IMR-90 (cell line): ENCODE measurements around the gene COL20A1. TPM values are rescaled to one million over a fixed set of nuclear protein-coding genes. Genes with fewer than 3 reads are reported as not detected.
A peak's percentile ranks its signal among the peaks of the same experiment; 100 is the strongest.

Experiments
- ATAC-seq: fragments of 200-7000 bp; cut with Tn5 transposase; 2 replicates; pipeline ENCODE4 v1.9.1; 2020; ENCODE audit warnings: low read depth, mild to moderate bottlenecking, moderate library complexity
- Bru-seq: library from RNA; stranded (reverse); fragments of 400-500 nt; gene quantifications from one replicate; lab custom pipeline; 2021; lab: Mats Ljungman, UMichigan
- BruChase-seq, 2 experiments: library from RNA; stranded (reverse); fragments of 400-500 nt; gene quantifications; one replicate each; lab custom pipeline; 2021; lab: Mats Ljungman, UMichigan
- BruUV-seq: library from RNA; stranded (reverse); fragments of 400-500 nt; replicated peaks from 2 replicates; lab custom pipeline; 2021; lab: Mats Ljungman, UMichigan
- CTCF ChIA-PET: fragments of 300-600 bp; formaldehyde crosslinking; extraction: SDS; loops from one replicate; lab custom pipeline; 2021; ENCODE audit warnings: antibody characterized with exemption; lab: Yijun Ruan, JAX
- POLR2A ChIA-PET: fragments of 300-600 bp; sonication (Branson Sonifier 250); formaldehyde crosslinking; loops from one replicate; lab custom pipeline; 2022; ENCODE audit warnings: antibody characterized with exemption; ENCODE audit not compliant: unreplicated experiment; lab: Charles Lee
- DNase-seq: peaks from one replicate; pipeline ENCODE4 v3.0.0; 2013
- H2AFZ ChIP-seq: replicated peaks from 2 replicates; pipeline ENCODE3; 2013; ENCODE audit warnings: low read length, mild to moderate bottlenecking; ENCODE audit not compliant: poor library complexity
- H2AK5ac ChIP-seq: 2 replicates; pipeline ENCODE4 v1.6.1; 2013; ENCODE audit warnings: low read depth, low read length, inconsistent platforms
- H2AK9ac ChIP-seq: replicated peaks from 2 replicates; pipeline ENCODE3; 2013; ENCODE audit warnings: mild to moderate bottlenecking, low read depth, low read length, moderate library complexity; ENCODE audit not compliant: poor library complexity
- H2BK120ac ChIP-seq: 2 replicates; pipeline ENCODE4 v1.6.1; 2013; ENCODE audit warnings: low read depth, low read length, inconsistent platforms
- H2BK15ac ChIP-seq: 3 replicates; pipeline ENCODE4 v1.6.1; 2013; ENCODE audit warnings: low read depth, low read length, inconsistent platforms
- H2BK20ac ChIP-seq: 2 replicates; pipeline ENCODE4 v1.6.1; 2013; ENCODE audit warnings: low read depth, mild to moderate bottlenecking, inconsistent platforms, low read length, moderate library complexity
- H2BK5ac ChIP-seq: 2 replicates; pipeline ENCODE4 v1.6.1; 2013; ENCODE audit warnings: mild to moderate bottlenecking, low read depth, low read length, inconsistent platforms; ENCODE audit not compliant: poor library complexity, severe bottlenecking
- H3K14ac ChIP-seq: replicated peaks from 2 replicates; pipeline ENCODE4 v1.6.1; 2013; ENCODE audit warnings: low read depth, low read length, inconsistent platforms
- H3K18ac ChIP-seq: 2 replicates; pipeline ENCODE4 v1.6.1; 2013; ENCODE audit warnings: low read depth, low read length, control low read depth
- H3K23ac ChIP-seq: 2 replicates; pipeline ENCODE4 v1.6.1; 2013; ENCODE audit warnings: low read depth, low read length, inconsistent platforms
- H3K27ac ChIP-seq: 2 replicates; pipeline ENCODE4 v1.5.1; 2013; ENCODE audit warnings: mild to moderate bottlenecking, control low read depth, low read length; ENCODE audit not compliant: insufficient read depth
- H3K27me3 ChIP-seq: 2 replicates; pipeline ENCODE4 v1.6.1; 2013; ENCODE audit warnings: low read length; ENCODE audit not compliant: control insufficient read depth, insufficient read depth
- H3K36me3 ChIP-seq: 2 replicates; pipeline ENCODE4 v1.6.1; 2013; ENCODE audit warnings: low read length, mixed read lengths; ENCODE audit not compliant: control insufficient read depth, insufficient read depth
- H3K4ac ChIP-seq: 2 replicates; pipeline ENCODE4 v1.6.1; 2013; ENCODE audit warnings: low read depth, low read length, inconsistent platforms
- H3K4me1 ChIP-seq: 2 replicates; pipeline ENCODE4 v1.6.1; 2013; ENCODE audit warnings: low read length, mixed read lengths; ENCODE audit not compliant: control insufficient read depth, insufficient read depth
- H3K4me2 ChIP-seq: 2 replicates; pipeline ENCODE4 v1.6.1; 2013; ENCODE audit warnings: low read depth, mild to moderate bottlenecking, control low read depth, low read length, moderate library complexity
- H3K4me3 ChIP-seq: 2 replicates; pipeline ENCODE4 v1.5.1; 2013; ENCODE audit warnings: low read depth, mild to moderate bottlenecking, control low read depth, low read length, moderate library complexity; ENCODE audit not compliant: insufficient read depth
- H3K56ac ChIP-seq: 2 replicates; pipeline ENCODE4 v1.6.1; 2013; ENCODE audit warnings: low read length, inconsistent platforms; ENCODE audit not compliant: insufficient read depth; ENCODE audit errors: extremely low read depth
- H3K79me1 ChIP-seq, 2 experiments: 2 replicates each; pipeline ENCODE4 v1.6.1; 2013; ENCODE audit warnings: low read length in 2 of 2, inconsistent platforms in 1 of 2, low read depth in 1 of 2
- H3K9ac ChIP-seq: 2 replicates; pipeline ENCODE4 v1.6.1; 2013; ENCODE audit warnings: low read depth, low read length, control low read depth
- H3K9me1 ChIP-seq: 2 replicates; pipeline ENCODE4 v1.6.1; 2013; ENCODE audit warnings: low read length, inconsistent platforms; ENCODE audit not compliant: insufficient read depth
- H3K9me3 ChIP-seq: 2 replicates; pipeline ENCODE4 v1.6.1; 2013; ENCODE audit warnings: low read length; ENCODE audit not compliant: control insufficient read depth, insufficient read depth
- H4K20me1 ChIP-seq: 2 replicates; pipeline ENCODE4 v1.6.1; 2013; ENCODE audit warnings: low read length, inconsistent platforms; ENCODE audit not compliant: insufficient read depth
- H4K5ac ChIP-seq: 2 replicates; pipeline ENCODE4 v1.6.1; 2013; ENCODE audit warnings: mild to moderate bottlenecking, low read depth, low read length, control low read depth
- H4K8ac ChIP-seq, 2 experiments: 2 replicates each; pipeline ENCODE4 v1.6.1; 2013; ENCODE audit warnings: low read depth in 2 of 2, low read length in 2 of 2, control low read depth in 1 of 2, inconsistent platforms in 1 of 2
- H4K91ac ChIP-seq: 2 replicates; pipeline ENCODE4 v1.6.1; 2013; ENCODE audit warnings: low read depth, low read length, inconsistent platforms; ENCODE audit not compliant: insufficient read depth
- MAFK ChIP-seq: IDR thresholded peaks from 2 replicates; pipeline ENCODE4 v1.6.1; 2012; ENCODE audit warnings: low read depth, low read length, improper control_type of control experiment
- POLR2A ChIP-seq: IDR thresholded peaks from 2 replicates; pipeline ENCODE4 v1.6.1; 2012; ENCODE audit warnings: mild to moderate bottlenecking, low read depth, low read length
- WGBS, 2 experiments: methylation state at CpG; one replicate each; pipeline versions ENCODE4 v1.1.5 to v1.1.7; 2013; ENCODE audit warnings: missing lambda C conversion rate in 2 of 2; ENCODE audit not compliant: insufficient read length in 1 of 2; ENCODE audit errors: extremely low coverage in 2 of 2; 5-methylcytosine and 5-hydroxymethylcytosine counted together
- dilution Hi-C: fragments of 300-500 bp; cut with HindIII; formaldehyde crosslinking; loops from one replicate; pipeline ENCODE4 v1.14.3; 2018; ENCODE audit warnings: low sequenced_read_pairs; ENCODE audit not compliant: unreplicated experiment
- in situ Hi-C: fragments of 300-500 bp; cut with MboI; formaldehyde crosslinking; loops from 3 replicates; pipeline ENCODE4 v1.14.3; 2019; ENCODE audit warnings: low sequenced_read_pairs, inconsistent platforms, mixed read lengths
- intact Hi-C: fragments of 100-400 bp; cut with micrococcal nuclease; formaldehyde crosslinking; loops from 2 replicates; pipeline ENCODE4 v1.10.0; 2022
- long read RNA-seq: library from polyadenylated mRNA; unstranded; transcript quantifications from one replicate; pipeline ENCODE4 v2.0.0, GENCODE V29; 2021; ENCODE audit not compliant: unreplicated experiment
- polyA plus RNA-seq, 3 experiments: library from polyadenylated mRNA; depleted of rRNA; stranded (reverse); fragments of >200 nt; gene quantifications; 2 replicates each; pipeline ENCODE4 v1.2.3, GENCODE V29; 2012; ENCODE audit warnings: low replicate concordance in 1 of 3
- total RNA-seq: library from RNA; depleted of rRNA; stranded (reverse); fragments of >200 nt; gene quantifications from 2 replicates; pipeline ENCODE4 v1.2.3, GENCODE V29; 2012; rRNA removed

Gene COL20A1
- not detected in 2 replicates for total RNA-seq
- not detected in 2 replicates for polyA plus RNA-seq (2012; rRNA removed)
- polyA plus RNA-seq (2012; cell fraction: cytosol; rRNA removed), result not detected in 2 replicates
- polyA plus RNA-seq (2012; cell fraction: nucleus; rRNA removed; ENCODE audit: low replicate concordance), result 0.07 and 0.10 TPM in 2 replicates
- Bru-seq, nascent RNA, result percentile 3 among the genes with signal in this experiment
- BruChase-seq, experiment 1, labeled RNA remaining after a 6-hour chase, result percentile 15 among the genes with signal in this experiment
- BruChase-seq, experiment 2, labeled RNA remaining after a 2-hour chase, result percentile 6 among the genes with signal in this experiment
- long read RNA-seq, result 0 reads

- Histone ChIP-seq H3K9ac (no peak within 1 kb of the TSS), H3K4me3 (no peak within 1 kb of the TSS), H3K4me2 (no peak within 1 kb of the TSS), H2BK15ac (no peak within 1 kb of the TSS), H3K79me1 (0 out of 4 replicates have a peak, but pooled peaks cover 0 to 10% of the 10 kb centered on the region in 2 experiments), H3K36me3 (peaks cover 19% of the 10 kb centered on the region), H2AK5ac (no peak within 1 kb of the TSS; the same call in 1 of the 2 replicates), H3K27ac (no peak within 1 kb of the TSS), H3K9me1 (no peaks in the 10 kb centered on the region), H4K5ac (no peak within 1 kb of the TSS), H4K91ac (no peak within 1 kb of the TSS), H2AK9ac (peak within 1 kb of the TSS; percentile 9), H3K9me3 (no peaks in the 10 kb centered on the region), H2AFZ (no peak within 1 kb of the TSS), H3K27me3 (peaks cover 29% of the 10 kb centered on the region), H3K4me1 (no peaks in the 10 kb centered on the region), H3K56ac (no peak within 1 kb of the TSS), H4K20me1 (peaks cover 47% of the 10 kb centered on the region), H3K4ac (no peak within 1 kb of the TSS), H3K14ac (no peak within 1 kb of the TSS), H2BK5ac (no peak within 1 kb of the TSS), H2BK120ac (no peak within 1 kb of the TSS), H3K23ac (no peak within 1 kb of the TSS), H2BK20ac (no peak within 1 kb of the TSS), H3K18ac (no peak within 1 kb of the TSS), H4K8ac (no peak within 1 kb of the TSS)
- in situ Hi-C loops (no loop called here), dilution Hi-C loops (no loop called here), intact Hi-C loops (no loop called here)
- ChIA-PET POLR2A (no interaction called here), CTCF (no interaction called here)
- ATAC-seq (no peak), DNase-seq (no peak)
- TF ChIP-seq MAFK (no peak), POLR2A (peak; percentile 16; the same call in 1 of the 2 replicates)
- BruUV-seq, result no TSS peak
- WGBS, 2 experiments, result 28% methylated on average over 3 of the region's 7 CpGs; no CpG with 5 or more reads in 1 of the 2 experiments
These were observed at the start of gene COL20A1 for GRCh38 chr20:63292904-63293303. Gene COL20A1, plus strand, starts transcription at chr20:63293186. Its CDS starts 1,922 bp downstream, at chr20:63295108.
